Lower leg skin (tissue), 3 donors: Measurements from ENCODE around the gene BNIP3.

ENCODE experiments used
- POLR2A ChIP-seq, 2 donors: fragments of 450-650 bp; IDR thresholded peaks; one replicate each; pipeline ENCODE4 v1.6.1; 2016 to 2017; ENCODE audit warnings: antibody characterized with exemption in 2 of 2, mild to moderate bottlenecking in 1 of 2, moderate library complexity in 1 of 2
- TF ChIP-seq, protein P1 (sequence below), 3 donors: fragments of 450-650 bp; IDR thresholded peaks; one replicate each; pipeline ENCODE4 v1.5.1; 2016; ENCODE audit warnings: antibody characterized with exemption in 3 of 3, mild to moderate bottlenecking in 3 of 3, moderate library complexity in 2 of 3

DNA sequence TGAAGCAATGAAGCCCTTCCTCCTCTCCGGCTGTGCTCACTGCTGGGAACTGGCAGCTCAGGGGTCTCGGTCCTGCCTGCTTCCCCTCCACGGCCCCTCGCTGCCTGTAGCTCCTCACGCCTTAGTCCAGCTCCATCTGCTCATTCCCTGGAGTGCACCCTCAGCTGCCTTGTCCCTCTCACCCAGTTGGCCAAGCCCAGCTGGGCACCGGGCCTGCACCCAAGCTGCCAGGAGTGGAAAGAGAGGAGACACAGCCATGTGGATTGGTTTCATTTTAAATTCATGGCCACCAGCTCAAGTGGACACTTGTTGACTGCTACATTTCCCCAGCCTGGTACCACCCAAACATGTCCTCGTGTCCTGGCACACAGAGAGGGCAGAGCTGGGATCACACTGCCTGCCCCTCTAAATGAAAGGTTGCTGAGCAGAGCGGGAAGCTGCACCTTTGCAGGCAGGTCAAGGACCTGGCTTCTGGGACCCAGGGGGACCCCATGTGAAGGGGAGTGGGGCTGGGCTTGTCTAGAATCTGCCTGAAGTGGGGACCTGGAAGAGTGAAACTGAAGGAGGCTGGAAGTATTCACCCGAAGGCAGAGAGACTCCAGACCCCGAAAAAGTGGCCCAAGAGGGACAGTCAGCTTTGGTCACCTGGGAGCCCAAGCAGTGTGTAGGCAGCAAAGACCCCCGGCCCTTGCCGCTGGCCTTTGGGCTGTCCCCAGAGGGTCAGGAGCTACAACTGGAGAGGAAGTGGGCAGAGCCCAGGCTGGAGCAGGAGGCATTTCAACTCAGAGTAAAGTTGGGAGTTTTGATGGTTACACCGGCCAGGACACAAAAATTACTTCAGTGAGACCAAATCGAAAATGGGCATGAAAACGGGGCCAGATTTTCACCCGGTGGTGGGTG lies 15.0 kb upstream of the BNIP3 start:
- TF ChIP-seq, protein P1, sequence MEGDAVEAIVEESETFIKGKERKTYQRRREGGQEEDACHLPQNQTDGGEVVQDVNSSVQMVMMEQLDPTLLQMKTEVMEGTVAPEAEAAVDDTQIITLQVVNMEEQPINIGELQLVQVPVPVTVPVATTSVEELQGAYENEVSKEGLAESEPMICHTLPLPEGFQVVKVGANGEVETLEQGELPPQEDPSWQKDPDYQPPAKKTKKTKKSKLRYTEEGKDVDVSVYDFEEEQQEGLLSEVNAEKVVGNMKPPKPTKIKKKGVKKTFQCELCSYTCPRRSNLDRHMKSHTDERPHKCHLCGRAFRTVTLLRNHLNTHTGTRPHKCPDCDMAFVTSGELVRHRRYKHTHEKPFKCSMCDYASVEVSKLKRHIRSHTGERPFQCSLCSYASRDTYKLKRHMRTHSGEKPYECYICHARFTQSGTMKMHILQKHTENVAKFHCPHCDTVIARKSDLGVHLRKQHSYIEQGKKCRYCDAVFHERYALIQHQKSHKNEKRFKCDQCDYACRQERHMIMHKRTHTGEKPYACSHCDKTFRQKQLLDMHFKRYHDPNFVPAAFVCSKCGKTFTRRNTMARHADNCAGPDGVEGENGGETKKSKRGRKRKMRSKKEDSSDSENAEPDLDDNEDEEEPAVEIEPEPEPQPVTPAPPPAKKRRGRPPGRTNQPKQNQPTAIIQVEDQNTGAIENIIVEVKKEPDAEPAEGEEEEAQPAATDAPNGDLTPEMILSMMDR (IDR thresholded peaks at IDR 0.05), result no peak
- no peak for TF ChIP-seq POLR2A (IDR thresholded peaks at IDR 0.05)
